BJ (cell line): ENCODE measurements around the gene SLIT2. TPM values are rescaled to one million over a fixed set of nuclear protein-coding genes. Genes with fewer than 3 reads are reported as not detected.

Experiments used
- CTCF ChIA-PET: fragments of 350-600 bp; formaldehyde crosslinking; extraction: SDS; loops from one replicate; lab custom pipeline; 2021; ENCODE audit warnings: antibody characterized with exemption, inconsistent platforms; lab: Yijun Ruan, JAX
- POLR2A ChIA-PET: fragments of 300-600 bp; sonication (Branson Sonifier 250); formaldehyde crosslinking; extraction: SDS; loops from one replicate; lab custom pipeline; 2021; ENCODE audit warnings: antibody characterized with exemption; lab: Charles Lee
- DNase-seq: peaks from one replicate; pipeline ENCODE4 v3.0.0-alpha.2; 2011; ENCODE audit warnings: low read depth
- H3K27me3 ChIP-seq: 2 replicates; pipeline ENCODE4 v1.6.0; 2011; ENCODE audit warnings: low read length; ENCODE audit not compliant: control insufficient read depth, insufficient read depth
- H3K36me3 ChIP-seq: 2 replicates; pipeline ENCODE4 v1.5.1; 2011; ENCODE audit warnings: low read length; ENCODE audit not compliant: control insufficient read depth, insufficient read depth
- H3K4me3 ChIP-seq: 2 replicates; pipeline ENCODE4 v1.5.1; 2011; ENCODE audit warnings: low read depth, mild to moderate bottlenecking, control low read depth, low read length
- polyA plus RNA-seq: library from polyadenylated mRNA; depleted of rRNA; stranded (reverse); fragments of >200 nt; gene quantifications from 2 replicates; pipeline ENCODE4 v1.2.3, GENCODE V29; 2011
- TF ChIP-seq, protein P1 (sequence below): IDR thresholded peaks from 2 replicates; pipeline ENCODE4 v1.5.1; 2011; ENCODE audit warnings: low read depth, mild to moderate bottlenecking, control low read depth, inconsistent platforms, low read length, moderate library complexity; ENCODE audit not compliant: insufficient read depth

Gene SLIT2
- polyA plus RNA-seq, 1 experiment = 33.2 TPM

DNA sequence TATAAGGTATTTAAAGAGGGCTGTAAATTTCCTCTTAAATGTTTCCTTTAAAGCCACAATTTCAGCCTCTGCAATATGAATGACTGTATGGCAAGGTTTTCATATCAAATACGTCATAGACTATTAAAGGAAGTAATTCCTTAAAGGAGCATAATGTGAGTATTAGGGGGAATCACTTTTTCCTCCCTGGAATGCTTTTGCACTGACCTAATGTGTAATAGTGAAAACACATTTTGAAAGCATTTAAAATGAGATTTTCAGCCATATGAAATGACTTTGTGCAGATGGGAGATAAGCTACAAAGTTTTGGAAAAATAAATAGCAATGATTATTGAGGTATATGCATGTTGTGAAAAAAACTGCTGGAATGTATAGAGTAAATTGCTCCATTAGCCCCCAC, 17.6 kb downstream of the SLIT2 start:
- peaks cover 4% of the 10 kb centered on the region; the same call in 1 of the 2 replicates for H3K36me3 ChIP-seq
- no peak overlapping the region for H3K4me3 ChIP-seq
- CTCF ChIA-PET = interaction anchor here (1.0 to 1.3 kb wide), 2 partner anchors 16 to 25 kb away, joined by 3 read pairs; no protein-coding TSS in a partner anchor
- POLR2A ChIA-PET = no interaction called here
- H3K27me3 ChIP-seq = no peaks in the 10 kb centered on the region
- DNase-seq = no peak
- TF ChIP-seq, protein P1, sequence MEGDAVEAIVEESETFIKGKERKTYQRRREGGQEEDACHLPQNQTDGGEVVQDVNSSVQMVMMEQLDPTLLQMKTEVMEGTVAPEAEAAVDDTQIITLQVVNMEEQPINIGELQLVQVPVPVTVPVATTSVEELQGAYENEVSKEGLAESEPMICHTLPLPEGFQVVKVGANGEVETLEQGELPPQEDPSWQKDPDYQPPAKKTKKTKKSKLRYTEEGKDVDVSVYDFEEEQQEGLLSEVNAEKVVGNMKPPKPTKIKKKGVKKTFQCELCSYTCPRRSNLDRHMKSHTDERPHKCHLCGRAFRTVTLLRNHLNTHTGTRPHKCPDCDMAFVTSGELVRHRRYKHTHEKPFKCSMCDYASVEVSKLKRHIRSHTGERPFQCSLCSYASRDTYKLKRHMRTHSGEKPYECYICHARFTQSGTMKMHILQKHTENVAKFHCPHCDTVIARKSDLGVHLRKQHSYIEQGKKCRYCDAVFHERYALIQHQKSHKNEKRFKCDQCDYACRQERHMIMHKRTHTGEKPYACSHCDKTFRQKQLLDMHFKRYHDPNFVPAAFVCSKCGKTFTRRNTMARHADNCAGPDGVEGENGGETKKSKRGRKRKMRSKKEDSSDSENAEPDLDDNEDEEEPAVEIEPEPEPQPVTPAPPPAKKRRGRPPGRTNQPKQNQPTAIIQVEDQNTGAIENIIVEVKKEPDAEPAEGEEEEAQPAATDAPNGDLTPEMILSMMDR = no peak

DNA sequence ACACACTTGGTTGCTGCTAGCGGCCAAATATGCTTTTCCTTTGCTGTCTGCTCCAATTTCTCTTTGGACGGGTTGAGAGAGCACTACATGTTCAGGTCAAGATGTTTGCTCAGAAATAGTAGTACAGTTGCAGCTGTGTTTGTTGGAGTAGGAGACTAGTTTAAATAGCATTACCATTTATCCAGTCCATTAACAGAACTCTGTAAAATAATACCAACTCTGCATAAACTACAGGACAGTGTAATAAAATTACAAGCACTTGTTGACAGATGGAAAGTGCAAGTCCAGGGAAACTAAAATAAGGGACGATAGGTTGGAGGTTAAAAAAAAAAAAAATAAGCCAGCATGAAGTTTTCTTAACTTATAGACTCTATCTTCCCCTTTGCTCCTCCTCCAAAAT, 20.2 kb downstream of the SLIT2 start:
- CTCF ChIA-PET = interaction anchor here (0.6 to 1.1 kb wide), 2 partner anchors 30 to 396 kb away, joined by 3 to 4 read pairs; no protein-coding TSS in a partner anchor
- Histone ChIP-seq H3K27me3 (no peaks in the 10 kb centered on the region), H3K36me3 (peaks cover 4% of the 10 kb centered on the region; the same call in 1 of the 2 replicates), H3K4me3 (no peak overlapping the region)
- DNase-seq = no peak
- POLR2A ChIA-PET = no interaction called here
- TF ChIP-seq, protein P1 = no peak

DNA sequence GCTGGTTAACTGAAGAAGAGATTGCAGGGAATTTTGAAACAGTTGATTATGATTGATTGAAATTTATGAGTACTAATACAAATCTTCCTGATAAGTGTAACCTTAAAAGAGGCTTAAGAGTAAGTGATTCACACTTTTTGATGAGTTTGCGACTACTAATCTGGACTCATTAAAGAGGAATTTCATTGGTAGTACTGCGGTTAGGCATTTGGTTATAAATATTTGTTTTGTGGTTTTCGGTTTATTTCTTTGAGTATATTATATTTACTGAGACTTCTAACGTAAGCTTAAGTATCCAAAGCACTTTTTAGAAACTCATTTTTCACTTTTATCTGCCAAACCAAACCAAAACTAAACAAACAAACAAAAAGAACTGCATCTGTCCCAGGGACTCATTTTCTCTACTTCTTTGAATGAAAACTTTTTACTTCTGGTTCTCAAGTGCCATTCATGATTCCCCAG, 20.7 kb downstream of the SLIT2 start:
- H3K4me3 ChIP-seq = no peak overlapping the region
- ChIA-PET CTCF (interaction anchor here (0.6 to 1.1 kb wide), 3 partner anchors 29 to 1062 kb away, joined by 3 to 5 read pairs (median 4); no protein-coding TSS in a partner anchor), POLR2A (no interaction called here)
- H3K27me3 ChIP-seq = no peaks in the 10 kb centered on the region
- TF ChIP-seq, protein P1 = no peak
- peaks cover 4% of the 10 kb centered on the region; the same call in 1 of the 2 replicates for H3K36me3 ChIP-seq
- no peak for DNase-seq

DNA sequence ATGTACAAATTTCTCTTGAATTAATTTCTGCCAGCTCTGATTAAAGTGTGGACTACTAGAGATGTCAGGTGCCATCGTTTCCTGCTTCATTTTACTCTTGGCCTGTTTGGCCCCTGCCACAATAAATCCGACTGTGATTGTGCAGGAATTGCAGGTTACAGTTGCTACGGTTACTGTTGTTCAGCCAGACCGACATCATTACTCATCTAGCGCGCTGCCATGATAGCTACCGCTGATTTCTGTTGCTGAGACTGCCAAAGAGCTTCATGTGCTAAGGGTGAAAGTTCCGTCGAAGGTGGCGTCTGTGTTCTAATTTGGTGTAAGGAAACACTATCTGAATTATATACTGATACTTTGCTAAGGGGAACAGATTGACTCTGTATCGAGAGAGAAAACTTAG, 22.1 kb downstream of the SLIT2 start:
- no peak overlapping the region for H3K4me3 ChIP-seq
- ChIA-PET POLR2A (interaction anchor here (0.6 kb wide), 1 partner anchor 79 kb away, joined by 3 read pairs; no protein-coding TSS in a partner anchor), CTCF (no interaction called here)
- no peak for DNase-seq
- TF ChIP-seq, protein P1 = no peak
- peaks cover 2% of the 10 kb centered on the region; the same call in 1 of the 2 replicates for H3K36me3 ChIP-seq
- H3K27me3 ChIP-seq = no peaks in the 10 kb centered on the region

DNA sequence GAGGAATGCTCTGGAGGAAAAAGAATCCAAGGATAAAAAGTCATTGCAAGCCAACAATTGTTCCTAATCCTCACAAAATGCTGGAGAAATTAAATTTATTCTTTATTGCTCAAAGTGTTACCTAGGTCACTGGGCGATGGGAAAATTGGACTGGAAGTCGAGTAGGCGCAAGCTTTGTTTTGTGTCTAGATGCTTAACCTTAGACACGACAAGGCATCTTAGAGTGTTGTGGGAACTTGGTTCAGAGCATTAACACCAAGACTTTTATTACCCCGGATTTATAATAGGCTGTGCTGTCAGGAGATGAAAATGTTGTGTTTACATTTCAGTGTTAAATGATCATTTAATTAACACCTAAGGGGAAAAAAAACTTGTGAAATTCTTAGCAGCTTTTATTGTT, 25.1 kb downstream of the SLIT2 start:
- ChIA-PET CTCF (no interaction called here), POLR2A (no interaction called here)
- Histone ChIP-seq H3K4me3 (no peak overlapping the region), H3K27me3 (no peaks in the 10 kb centered on the region), H3K36me3 (peaks cover 2% of the 10 kb centered on the region; the same call in 1 of the 2 replicates)
- no peak for DNase-seq
- TF ChIP-seq, protein P1 = no peak
